Activated naive CD4-positive, alpha-beta T cell treated with anti-CD3 and anti-CD28 coated beads, Interleukin-2, amount 50 U/mL, for 72 hours (primary cell): ENCODE data around the gene MAVS. TPM values are rescaled to one million over a fixed set of nuclear protein-coding genes. Genes with fewer than 3 reads are reported as not detected.
"Not testable (repeated sequence)": the region's sequence is repeated elsewhere in the genome, so short reads cannot be mapped to it uniquely, and the experiment has no call there.

ENCODE experiments used
- ATAC-seq, 2 donors: fragments of 150-1000 bp; cut with Tn5 transposase; 2 replicates each; pipeline ENCODE4 v1.10.0; 2021; ENCODE audit warnings: mild to moderate bottlenecking in 2 of 2, moderate library complexity in 2 of 2
- DNase-seq, 2 donors: peaks; one replicate each; pipeline ENCODE4 v3.0.0; 2021 to 2022; ENCODE audit warnings: low spot score in 2 of 2
- H3K27ac Mint-ChIP-seq, 2 donors: one replicate each; pipeline ENCODE4 v1.8.0; 2022; ENCODE audit warnings: mild to moderate bottlenecking in 2 of 2, mixed read lengths in 2 of 2
- H3K36me3 Mint-ChIP-seq, 2 donors: one replicate each; pipeline ENCODE4 v1.8.0; 2022; ENCODE audit warnings: mixed read lengths in 2 of 2
- H3K9me3 Mint-ChIP-seq, 2 donors: one replicate each; pipeline ENCODE4 v1.8.0; 2022; ENCODE audit warnings: mixed read lengths in 2 of 2
- total RNA-seq, 2 donors: library from RNA; stranded (reverse); gene quantifications; one replicate each; pipeline ENCODE4 v1.2.3, GENCODE V29; 2022

Gene MAVS
- total RNA-seq, 2 donors from 2014 or later, result 22.5 to 30.1 TPM

DNA sequence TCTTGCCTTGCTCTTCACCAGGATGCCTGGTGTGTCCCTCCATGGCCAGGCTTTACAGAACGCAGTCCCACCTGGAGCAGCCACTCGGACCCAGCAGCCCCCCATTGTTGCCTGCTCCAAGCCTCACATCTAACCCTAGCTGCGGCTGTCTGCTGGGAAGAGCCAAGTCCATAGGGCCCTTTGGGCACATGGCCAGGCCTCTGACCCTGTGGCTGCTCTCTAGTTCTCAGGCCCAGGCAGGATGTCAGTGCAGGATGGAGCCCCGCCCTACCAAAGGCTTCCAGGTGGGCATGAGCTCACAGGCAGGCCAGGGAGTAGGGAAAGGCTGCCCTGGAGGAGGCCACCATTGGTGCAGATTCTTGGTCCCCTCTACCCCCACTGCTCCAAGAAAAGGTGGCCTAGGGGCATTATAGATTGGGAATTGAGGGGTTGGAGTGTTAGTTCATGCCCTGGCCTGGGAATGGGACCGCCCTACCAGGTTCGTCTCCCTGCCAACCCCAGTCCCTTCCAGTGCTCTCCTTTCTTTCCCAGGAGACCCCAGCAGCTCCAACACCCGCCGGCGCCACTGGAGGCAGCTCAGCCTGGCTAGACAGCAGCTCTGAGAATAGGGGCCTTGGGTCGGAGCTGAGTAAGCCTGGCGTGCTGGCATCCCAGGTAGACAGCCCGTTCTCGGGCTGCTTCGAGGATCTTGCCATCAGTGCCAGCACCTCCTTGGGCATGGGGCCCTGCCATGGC, 18.7 kb downstream of the MAVS start:
- peaks cover 0 to 25% of the 10 kb centered on the region in 2 donors for H3K36me3 Mint-ChIP-seq
- H3K27ac Mint-ChIP-seq, result peak overlapping the region in 1 of 2 donors; percentile 82
- H3K9me3 Mint-ChIP-seq, result no peaks in the 10 kb centered on the region
- ATAC-seq, result no peak
- DNase-seq, result no peak

DNA sequence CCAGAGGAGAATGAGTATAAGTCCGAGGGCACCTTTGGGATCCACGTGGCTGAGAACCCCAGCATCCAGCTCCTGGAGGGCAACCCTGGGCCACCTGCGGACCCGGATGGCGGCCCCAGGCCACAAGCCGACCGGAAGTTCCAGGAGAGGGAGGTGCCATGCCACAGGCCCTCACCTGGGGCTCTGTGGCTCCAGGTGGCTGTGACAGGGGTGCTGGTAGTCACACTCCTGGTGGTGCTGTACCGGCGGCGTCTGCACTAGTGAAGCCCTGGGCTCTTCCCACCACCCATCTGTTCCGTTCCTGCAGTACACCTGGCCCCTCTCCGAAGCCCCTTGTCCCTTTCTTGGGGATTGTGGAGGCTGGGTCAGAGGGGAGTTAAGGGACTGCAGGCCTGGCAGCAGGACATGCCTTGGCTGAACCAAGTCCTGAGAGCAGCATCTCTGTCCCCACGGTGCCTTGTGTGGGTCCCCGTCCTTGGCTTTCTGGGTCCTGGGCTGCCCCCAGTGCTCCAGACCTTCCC, 19.3 kb downstream of the MAVS start:
- Mint-ChIP-seq H3K9me3 (no peaks in the 10 kb centered on the region), H3K36me3 (peaks cover 0 to 23% of the 10 kb centered on the region in 2 donors), H3K27ac (no peak overlapping the region)
- DNase-seq (no peak), ATAC-seq (no peak)

DNA sequence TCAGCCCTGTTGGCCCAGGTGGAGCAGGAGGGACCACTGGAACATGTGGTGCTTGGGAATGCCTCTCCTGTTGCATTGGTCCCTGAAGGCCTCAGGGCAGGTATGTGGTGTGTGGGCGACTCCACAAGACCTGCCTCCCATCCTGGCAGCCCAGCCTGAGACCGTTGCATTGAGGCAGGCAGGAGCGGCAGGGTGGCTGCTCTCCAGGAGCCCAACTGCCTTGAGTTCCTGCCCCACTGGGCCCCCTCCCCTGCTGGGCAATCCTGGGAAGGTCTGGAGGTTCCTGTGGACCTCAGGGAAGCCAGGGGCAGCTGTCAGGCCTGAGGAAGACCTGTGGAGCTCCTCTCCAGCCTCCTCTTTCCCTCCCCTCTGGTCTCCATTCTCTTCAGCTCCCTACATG, 19.8 kb downstream of the MAVS start:
- peaks cover 0 to 18% of the 10 kb centered on the region in 2 donors for H3K36me3 Mint-ChIP-seq
- DNase-seq (no peak), ATAC-seq (no peak)
- H3K27ac Mint-ChIP-seq, result peak overlapping the region; percentile 16 to 90
- H3K9me3 Mint-ChIP-seq, result no peaks in the 10 kb centered on the region

DNA sequence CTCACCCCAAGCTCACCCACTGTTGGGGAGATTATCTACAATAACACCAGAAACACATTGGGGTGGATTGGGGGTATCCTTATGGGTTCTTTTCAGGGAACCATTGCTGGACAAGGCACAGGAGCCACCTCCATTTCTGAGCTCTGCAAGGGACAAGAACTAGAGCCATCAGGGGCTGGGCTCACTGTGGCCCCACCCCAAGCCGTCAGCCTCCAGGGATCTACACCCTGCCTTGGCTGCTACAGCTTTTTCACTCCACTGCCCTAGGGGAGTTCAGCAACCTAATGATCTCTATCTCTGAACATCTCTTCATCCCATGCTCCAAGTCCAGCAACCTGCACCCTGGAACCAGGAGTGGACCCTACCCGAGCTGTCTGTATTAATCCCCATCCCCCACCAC, 21.2 kb downstream of the MAVS start:
- H3K9me3 Mint-ChIP-seq, result no peaks in the 10 kb centered on the region
- H3K36me3 Mint-ChIP-seq, result peaks cover 0 to 8% of the 10 kb centered on the region in 2 donors
- no peak for DNase-seq
- ATAC-seq, result no peak
- H3K27ac Mint-ChIP-seq, result peak overlapping the region in 1 of 2 donors; percentile 81

DNA sequence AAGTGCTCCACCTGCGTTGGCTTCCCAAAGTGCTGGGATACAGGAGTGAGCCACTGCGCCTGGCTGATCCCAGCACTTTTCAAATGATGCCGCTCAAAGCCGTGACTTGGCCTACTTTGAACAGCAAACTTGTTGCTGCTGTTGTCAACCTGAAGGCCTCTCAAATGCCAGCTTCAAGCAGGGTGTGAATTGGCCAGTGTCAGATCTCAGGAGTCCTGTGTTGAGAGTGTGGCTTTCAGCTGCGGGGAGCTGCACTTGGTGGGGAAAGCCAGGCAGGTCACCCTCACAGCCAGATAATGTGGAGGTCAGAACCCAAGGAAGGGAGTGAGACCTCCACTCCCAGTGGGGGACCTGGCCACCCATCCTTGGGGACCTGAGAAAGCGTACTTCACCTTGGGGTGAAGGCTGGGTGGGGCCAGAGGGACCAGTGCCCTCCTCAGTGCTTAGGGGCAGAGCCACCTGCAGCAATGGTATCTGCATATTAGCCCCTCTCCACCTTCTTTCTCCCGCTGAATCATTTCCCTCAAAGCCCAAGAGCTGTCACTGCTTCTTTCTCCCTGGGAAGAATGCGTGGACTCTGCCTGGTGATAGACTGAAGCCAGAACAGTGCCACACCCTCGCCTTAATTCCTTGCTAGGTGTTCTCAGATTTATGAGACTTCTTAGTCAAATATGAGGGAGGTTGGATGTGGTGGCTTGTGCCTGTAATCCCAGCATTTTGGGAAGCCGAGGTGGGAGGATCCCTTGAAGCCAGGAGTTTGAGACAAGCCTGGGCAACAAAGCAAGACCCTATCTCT, 23.4 kb downstream of the MAVS start:
- ATAC-seq (no peak), DNase-seq (no peak)
- no peak overlapping the region for H3K27ac Mint-ChIP-seq
- peaks cover 0 to 17% of the 10 kb centered on the region in 2 donors for H3K36me3 Mint-ChIP-seq
- H3K9me3 Mint-ChIP-seq, result no peaks in the 10 kb centered on the region

DNA sequence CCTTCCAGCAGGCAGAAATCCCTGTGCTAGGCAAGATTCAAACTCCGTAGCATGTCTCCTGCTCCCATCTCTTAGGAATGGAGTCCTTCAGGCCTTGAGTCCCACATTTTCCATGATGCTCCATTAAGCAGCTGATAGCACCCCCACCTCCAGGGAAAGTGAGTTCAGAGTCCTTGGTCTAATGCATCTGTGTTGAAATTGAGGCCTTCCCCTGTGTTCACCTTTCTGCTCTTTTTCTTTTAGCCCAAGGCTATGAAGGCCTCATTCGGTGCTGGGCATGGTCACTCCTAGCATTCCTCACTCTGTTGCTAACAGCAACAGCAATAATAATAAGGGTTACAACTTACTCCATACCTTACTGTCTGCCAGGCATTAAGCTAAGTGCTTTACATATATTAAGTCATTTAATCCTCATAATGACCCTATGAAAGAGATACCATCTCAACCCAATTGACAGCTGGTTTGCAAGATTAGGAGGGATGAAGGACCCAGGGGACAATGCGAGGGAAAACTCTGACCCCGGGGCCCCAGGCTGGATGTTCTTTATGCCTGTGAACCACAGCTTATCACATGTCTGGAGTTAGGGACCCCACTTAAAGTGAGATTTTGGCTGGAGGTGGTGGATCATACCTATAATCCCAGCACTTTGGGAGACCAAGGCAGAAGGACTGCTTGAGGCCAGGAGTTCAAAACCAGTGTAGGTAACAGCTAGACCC, 25.1 kb downstream of the MAVS start:
- no peaks in the 10 kb centered on the region for H3K9me3 Mint-ChIP-seq
- peaks cover 0 to 17% of the 10 kb centered on the region in 2 donors for H3K36me3 Mint-ChIP-seq
- DNase-seq (no peak), ATAC-seq (no peak)
- no peak overlapping the region for H3K27ac Mint-ChIP-seq

DNA sequence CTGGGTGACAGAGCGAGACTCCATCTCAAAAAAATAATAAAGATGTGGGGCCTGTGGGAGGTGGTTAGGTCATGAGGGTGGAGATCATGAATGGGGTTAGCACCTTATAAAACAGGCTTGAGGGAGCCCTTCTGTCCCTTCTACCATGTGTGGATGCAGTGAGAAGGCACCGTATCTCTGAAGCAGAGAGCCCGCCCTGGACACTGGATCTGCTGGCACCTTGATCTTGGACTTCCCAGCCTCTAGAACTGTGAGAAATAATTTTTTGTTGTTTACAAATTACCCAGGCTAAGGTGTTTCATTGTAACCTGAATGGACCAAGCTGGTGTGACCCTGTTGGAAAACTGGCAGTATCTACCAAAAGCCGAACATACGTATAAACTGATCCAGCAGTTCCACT, 26.9 kb downstream of the MAVS start:
- peak overlapping the region; percentile 55 to 72 for H3K27ac Mint-ChIP-seq
- peaks cover 0 to 19% of the 10 kb centered on the region in 2 donors for H3K36me3 Mint-ChIP-seq
- no peak for ATAC-seq
- DNase-seq, result no peak
- no peaks in the 10 kb centered on the region for H3K9me3 Mint-ChIP-seq

DNA sequence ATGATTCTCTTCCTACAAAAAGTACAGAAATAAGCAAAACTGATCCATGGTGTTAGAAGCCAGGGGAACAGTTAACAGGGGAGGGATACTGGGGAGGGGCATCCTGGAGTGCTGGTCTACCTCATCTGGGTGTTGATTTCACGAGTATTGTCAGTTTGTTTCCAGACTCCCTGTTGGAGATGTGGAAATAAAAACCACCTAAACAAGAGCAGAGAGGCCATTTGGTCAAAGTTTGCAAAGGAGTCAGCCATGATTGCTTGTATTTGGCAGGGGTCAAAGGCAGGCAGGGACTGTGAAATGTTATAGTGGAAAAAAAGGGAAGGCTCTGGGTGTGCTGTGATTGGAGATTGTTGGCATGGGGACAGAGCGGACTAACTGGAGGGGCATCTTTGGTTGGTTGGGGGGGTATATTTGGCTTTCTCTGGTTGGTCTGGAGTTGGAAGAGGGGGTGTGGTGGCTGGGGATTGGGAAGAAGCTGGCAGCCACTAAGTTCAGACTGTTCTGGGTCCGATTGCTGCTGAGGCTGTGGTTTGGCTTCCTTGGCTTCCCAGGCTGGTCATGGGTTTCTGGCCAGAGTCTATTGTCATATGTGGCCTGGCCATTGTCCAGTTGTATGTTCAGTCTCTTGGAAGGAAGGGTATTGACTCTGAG, 27.7 kb downstream of the MAVS start:
- Mint-ChIP-seq H3K9me3 (no peaks in the 10 kb centered on the region), H3K27ac (peak overlapping the region in 1 of 2 donors; percentile 55), H3K36me3 (peaks cover 0 to 23% of the 10 kb centered on the region in 2 donors)
- ATAC-seq (no peak), DNase-seq (no peak)

DNA sequence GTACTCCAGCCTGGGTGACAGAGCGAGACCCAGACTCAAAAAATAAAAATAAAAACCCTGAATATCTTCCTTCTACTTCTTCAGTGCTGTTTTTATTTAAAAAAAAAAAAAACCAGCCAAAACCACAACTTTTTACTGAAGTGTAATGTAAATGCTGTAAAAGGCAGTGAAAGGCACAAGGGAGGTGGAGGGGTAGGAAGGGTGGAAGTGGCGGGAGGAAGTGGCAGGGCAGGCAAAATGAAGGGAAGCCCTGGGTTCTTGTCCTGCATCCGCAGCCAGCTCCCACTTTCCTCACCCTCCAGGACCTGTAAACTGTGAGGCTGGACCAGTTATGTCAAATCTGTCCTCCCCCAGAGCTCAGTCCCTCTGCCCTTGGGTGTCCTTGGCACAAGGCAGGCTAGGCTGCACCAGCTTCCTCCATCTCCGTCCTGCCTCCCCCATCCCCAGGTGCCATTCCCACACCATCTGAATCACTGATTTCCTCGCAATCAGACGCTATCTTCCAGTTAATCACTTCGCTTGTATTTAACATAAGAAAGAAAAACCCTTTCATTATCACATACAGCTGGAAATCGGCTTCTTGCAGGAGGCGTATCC, 28.8 kb downstream of the MAVS start:
- DNase-seq, result no peak
- peaks cover 0 to 23% of the 10 kb centered on the region in 2 donors for H3K36me3 Mint-ChIP-seq

DNA sequence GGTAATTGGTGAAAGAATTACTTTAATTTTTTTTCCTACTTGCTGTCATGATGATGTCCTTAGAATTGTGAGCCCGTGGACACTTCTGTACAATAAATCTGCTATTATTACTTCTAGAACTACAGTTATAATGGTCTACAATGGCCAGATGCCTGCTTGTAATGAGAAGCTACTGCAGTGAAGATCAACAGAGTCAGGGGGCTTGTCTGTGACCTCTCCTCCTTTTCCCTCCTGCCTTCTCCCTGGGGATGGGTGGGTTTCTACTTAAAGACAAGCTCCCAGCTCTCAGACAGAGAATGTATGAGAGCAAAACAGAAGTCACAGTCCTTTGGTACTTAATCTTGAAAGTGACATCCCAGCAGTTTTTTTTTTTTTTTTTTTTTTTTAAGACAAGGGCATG, 29.4 kb downstream of the MAVS start:
- Mint-ChIP-seq H3K27ac (peak overlapping the region in 1 of 2 donors; percentile 24), H3K36me3 (peaks cover 0 to 23% of the 10 kb centered on the region in 2 donors), H3K9me3 (no peaks in the 10 kb centered on the region)
- DNase-seq (no peak), ATAC-seq (no peak)

More for the DNA sequence above, 28.8 kb downstream of the MAVS start:
- H3K9me3 Mint-ChIP-seq, result no peaks in the 10 kb centered on the region
- no peak for ATAC-seq
- H3K27ac Mint-ChIP-seq, result peak overlapping the region; percentile 55

DNA sequence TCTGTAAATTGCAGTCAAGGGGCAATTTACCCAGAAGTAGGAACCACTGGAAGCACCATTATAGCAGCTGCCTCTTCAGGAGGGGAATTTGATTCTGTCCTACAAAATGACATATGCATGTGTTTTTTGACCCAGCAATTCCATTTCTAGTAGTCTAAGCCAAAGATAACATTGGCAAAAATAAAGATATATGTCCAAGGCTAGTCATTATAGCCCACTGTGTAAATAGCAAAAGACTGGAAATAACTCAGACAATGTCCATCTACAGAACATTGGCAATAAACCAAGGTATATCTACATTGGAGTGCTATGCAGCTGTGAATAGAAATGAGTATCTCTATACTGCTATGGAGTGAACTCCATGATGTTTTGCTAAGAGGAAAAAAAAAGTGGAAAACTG, 30.0 kb downstream of the MAVS start:
- Mint-ChIP-seq H3K9me3 (no peaks in the 10 kb centered on the region), H3K27ac (no peak overlapping the region), H3K36me3 (peaks cover 0 to 23% of the 10 kb centered on the region in 2 donors)
- no peak for ATAC-seq
- no peak for DNase-seq

DNA sequence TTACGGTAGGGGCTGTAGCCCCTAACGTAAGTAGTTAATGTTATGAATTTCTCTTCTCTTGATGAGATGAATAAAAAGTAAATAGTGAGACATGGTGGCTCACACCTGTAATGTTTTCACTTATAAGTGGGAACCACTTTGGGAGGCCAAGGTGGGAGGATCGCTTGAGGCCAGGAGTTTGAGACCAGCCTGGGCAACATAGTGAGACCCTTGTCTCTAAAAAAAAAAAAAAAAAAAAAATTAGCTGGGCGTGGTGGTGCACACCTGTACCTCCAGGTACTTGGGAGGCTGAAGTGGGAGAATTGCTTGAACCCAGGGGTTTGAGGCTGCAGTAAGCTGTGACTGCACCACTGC, 32.3 kb downstream of the MAVS start:
- H3K36me3 Mint-ChIP-seq, result peaks cover 0 to 11% of the 10 kb centered on the region in 2 donors
- ATAC-seq, H3K9me3 Mint-ChIP-seq, DNase-seq: not testable (repeated sequence)
- H3K27ac Mint-ChIP-seq, result peak overlapping the region in 1 of 2 donors; percentile 74

DNA sequence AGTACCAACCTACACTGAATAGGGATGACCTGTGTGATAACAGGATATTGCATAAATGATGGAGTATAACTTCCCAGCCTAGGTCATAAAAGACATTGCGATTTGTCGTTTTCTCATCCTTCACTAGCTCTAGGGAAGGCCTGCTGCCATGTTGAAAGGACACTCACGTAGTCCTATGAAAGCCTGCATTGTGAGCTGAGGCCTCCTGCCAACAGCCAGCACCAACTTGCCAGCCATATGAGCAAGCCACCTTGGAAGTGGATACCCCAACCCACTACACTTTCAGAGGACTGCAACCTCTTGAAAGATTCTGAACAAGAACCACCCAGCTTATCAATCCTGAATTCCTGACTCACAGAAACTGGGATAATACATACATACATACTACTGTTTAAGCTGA, 39.1 kb downstream of the MAVS start:
- Mint-ChIP-seq H3K36me3 (peaks cover 18 to 25% of the 10 kb centered on the region in 2 donors), H3K9me3 (no peaks in the 10 kb centered on the region), H3K27ac (no peak overlapping the region)
- DNase-seq (no peak), ATAC-seq (no peak)

DNA sequence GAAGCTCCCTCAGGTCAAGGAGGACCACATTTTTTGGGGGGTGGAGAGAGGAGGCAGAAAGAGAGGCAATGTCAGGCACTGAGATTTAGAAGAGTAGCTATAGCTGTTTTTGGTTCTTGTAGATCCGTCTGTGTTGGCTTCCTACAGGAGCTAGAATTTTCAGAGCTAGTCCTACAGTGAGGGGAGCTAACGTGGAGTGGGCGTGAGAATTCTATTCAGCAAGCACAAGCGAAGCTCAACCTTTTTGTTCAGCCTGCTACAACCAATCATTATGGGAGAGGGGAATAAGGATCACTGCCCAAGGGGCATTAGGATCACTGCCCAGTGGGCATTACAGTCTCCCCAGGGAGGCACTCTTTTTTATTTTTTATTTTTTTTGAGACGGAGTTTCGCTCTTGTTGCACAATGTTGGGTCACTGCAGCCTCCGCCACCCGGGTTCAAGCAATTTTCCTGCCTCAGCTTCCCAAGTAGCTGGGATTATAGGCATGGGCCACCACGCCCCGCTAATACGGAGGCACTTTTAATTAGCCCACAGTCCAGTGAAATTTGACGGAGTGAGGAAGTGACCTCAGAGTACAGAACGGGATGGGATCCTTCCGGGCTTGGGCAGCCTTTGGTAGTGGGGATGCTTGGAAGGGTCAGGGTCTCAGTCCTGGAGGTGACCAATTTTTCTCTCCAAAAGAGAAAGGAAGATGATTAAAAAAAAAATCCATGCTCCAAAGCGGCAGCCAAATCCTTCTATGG, 41.4 kb downstream of the MAVS start:
- no peak for DNase-seq
- Mint-ChIP-seq H3K27ac (peak overlapping the region; percentile 95 to 96), H3K36me3 (peaks cover 30 to 44% of the 10 kb centered on the region in 2 donors), H3K9me3 (no peaks in the 10 kb centered on the region)
- ATAC-seq, result no peak

DNA sequence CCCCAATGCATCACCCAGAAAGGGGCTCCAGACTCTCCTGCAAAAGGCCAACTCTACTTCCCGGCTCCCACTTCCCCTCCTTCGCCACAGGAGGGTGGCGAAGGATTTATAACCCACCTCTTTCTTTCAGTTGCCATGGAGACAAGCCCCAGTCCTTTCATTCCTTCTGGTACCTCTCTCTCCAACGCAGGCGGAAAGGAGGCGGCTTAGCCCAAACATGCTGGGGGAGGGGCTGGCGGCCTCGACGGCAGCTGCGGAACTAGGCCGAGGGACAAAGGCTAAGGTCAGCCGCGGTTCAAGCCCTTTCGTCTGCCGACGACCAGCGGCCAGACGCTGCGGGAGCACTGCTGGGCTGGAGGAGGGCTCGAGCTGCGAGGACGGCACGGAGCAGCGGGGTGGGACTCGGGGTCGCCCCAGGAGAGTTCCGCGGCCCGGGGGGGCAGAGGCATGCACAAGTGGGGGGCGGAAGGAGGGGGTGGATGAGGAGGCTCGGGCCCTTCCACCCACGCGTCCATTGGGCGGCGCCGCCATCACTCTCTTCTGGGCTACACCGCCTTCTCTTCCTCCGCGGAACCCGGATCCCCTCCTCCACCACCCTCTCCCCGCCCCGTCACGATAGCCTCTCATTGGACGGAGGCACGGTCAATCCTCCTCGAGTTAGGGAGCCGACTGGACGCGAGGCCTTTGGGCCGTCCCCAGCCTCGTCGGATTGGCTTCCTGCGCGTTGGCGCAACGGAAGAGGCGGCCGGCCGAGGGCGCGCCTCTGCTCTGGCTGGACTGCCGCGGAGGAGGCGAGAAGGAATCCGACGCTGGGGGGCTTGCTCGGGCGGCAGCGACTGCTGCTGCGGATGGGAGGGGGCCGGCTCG, 42.2 kb downstream of the MAVS start, which contains the start of gene PANK2:
TSS of gene PANK2 (plus strand) at position 766 of the 867 bp plus-strand sequence.
- no peaks in the 10 kb centered on the region for H3K9me3 Mint-ChIP-seq
- peak within 1 kb of the TSS; percentile 95 to 99 for H3K27ac Mint-ChIP-seq
- H3K36me3 Mint-ChIP-seq, result peaks cover 30 to 52% of the 10 kb centered on the region in 2 donors
- ATAC-seq, result peak; percentile 97 to 98
- DNase-seq, result peak; percentile 96 to 99
